ENCODE data around the gene PCDH12.

The PCDH12 gene

GRCh38 chr5:141920771-141921170 is 37.2 kb downstream of the PCDH12 start:
- TF ChIP-seq CTCF (IDR thresholded peaks at IDR 0.05; ENCODE audit: low read depth, low read length) = no peak
- H3K4me3 ChIP-seq (replicated peaks in 1 of 2; ENCODE audit: low read depth in 2 of 2, low read length in 2 of 2) = no peak overlapping the region
- DNase-seq (ENCODE audit: low read depth in 2 of 2) = no peak

GRCh38 chr5:141919218-141920119 is 38.5 kb downstream of the PCDH12 start:
- no peak for TF ChIP-seq CTCF (IDR thresholded peaks at IDR 0.05; ENCODE audit: low read depth, low read length)
- no peak overlapping the region for H3K4me3 ChIP-seq (replicated peaks in 1 of 2; ENCODE audit: low read depth in 2 of 2, low read length in 2 of 2)
- DNase-seq (ENCODE audit: low read depth in 2 of 2) = no peak

- no peak overlapping the region for H3K4me3 ChIP-seq (replicated peaks in 1 of 2; ENCODE audit: low read depth in 2 of 2, low read length in 2 of 2)
- DNase-seq (ENCODE audit: low read depth in 2 of 2) = no peak
- TF ChIP-seq CTCF (IDR thresholded peaks at IDR 0.05; ENCODE audit: low read depth, low read length) = no peak
These were observed 40.2 kb downstream of the PCDH12 start for GRCh38 chr5:141917760-141918159.

- H3K4me3 ChIP-seq (replicated peaks in 1 of 2; ENCODE audit: low read depth in 2 of 2, low read length in 2 of 2) = no peak overlapping the region
- no peak for DNase-seq (ENCODE audit: low read depth in 2 of 2)
- TF ChIP-seq CTCF (IDR thresholded peaks at IDR 0.05; ENCODE audit: low read depth, low read length) = no peak
These were observed 41.5 kb downstream of the PCDH12 start for GRCh38 chr5:141916522-141916921.

GRCh38 chr5:141915881-141916336 is 42.1 kb downstream of the PCDH12 start:
- DNase-seq (ENCODE audit: low read depth in 2 of 2) = no peak
- TF ChIP-seq CTCF (IDR thresholded peaks at IDR 0.05; ENCODE audit: low read depth, low read length) = no peak
- H3K4me3 ChIP-seq (replicated peaks in 1 of 2; ENCODE audit: low read depth in 2 of 2, low read length in 2 of 2) = no peak overlapping the region

- no peak overlapping the region for H3K4me3 ChIP-seq (replicated peaks in 1 of 2; ENCODE audit: low read depth in 2 of 2, low read length in 2 of 2)
- no peak for TF ChIP-seq CTCF (IDR thresholded peaks at IDR 0.05; ENCODE audit: low read depth, low read length)
- DNase-seq (ENCODE audit: low read depth in 2 of 2) = no peak
These were observed 43.2 kb downstream of the PCDH12 start for GRCh38 chr5:141914797-141915196.

Measured in cardiac fibroblast (primary cell).